ENCODE data around the gene ADAMTSL1.

DNA sequence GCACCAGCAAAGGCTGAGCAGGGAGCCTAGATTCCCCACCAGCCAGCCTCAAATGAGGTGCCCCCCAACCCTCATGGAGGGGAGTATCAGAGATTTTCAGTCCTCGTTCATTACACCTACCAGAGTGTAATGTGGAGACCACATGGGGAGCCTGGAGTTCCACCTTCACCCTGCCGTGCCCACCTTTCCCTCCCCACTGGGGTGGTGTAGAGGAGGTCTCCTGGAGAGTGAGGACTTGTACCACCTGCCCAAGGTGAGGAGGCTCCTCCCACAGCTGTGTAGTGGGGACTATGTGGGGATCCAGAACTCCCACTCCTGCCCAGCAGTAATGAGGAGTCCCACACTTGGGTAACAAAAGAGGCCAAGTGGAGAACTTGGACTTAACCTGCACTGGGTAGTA, 337.2 kb downstream of the ADAMTSL1 start:
- TF ChIP-seq, protein P1, sequence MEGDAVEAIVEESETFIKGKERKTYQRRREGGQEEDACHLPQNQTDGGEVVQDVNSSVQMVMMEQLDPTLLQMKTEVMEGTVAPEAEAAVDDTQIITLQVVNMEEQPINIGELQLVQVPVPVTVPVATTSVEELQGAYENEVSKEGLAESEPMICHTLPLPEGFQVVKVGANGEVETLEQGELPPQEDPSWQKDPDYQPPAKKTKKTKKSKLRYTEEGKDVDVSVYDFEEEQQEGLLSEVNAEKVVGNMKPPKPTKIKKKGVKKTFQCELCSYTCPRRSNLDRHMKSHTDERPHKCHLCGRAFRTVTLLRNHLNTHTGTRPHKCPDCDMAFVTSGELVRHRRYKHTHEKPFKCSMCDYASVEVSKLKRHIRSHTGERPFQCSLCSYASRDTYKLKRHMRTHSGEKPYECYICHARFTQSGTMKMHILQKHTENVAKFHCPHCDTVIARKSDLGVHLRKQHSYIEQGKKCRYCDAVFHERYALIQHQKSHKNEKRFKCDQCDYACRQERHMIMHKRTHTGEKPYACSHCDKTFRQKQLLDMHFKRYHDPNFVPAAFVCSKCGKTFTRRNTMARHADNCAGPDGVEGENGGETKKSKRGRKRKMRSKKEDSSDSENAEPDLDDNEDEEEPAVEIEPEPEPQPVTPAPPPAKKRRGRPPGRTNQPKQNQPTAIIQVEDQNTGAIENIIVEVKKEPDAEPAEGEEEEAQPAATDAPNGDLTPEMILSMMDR (conservative IDR thresholded peaks at IDR 0.05; ENCODE audit: low read length), result no peak
- TF ChIP-seq EZH2phosphoT487 (IDR thresholded peaks at IDR 0.05; ENCODE audit: borderline replicate concordance, low read depth, low read length), result no peak
